HepG2 (cell line): ENCODE measurements around the gene RRP12. TPM values are rescaled to one million over a fixed set of nuclear protein-coding genes. Genes with fewer than 3 reads are reported as not detected.
A peak's percentile ranks its signal among the peaks of the same experiment; 100 is the strongest.

Experiments used
- CCDC6 ChIP-seq: sonication (generic); formaldehyde crosslinking; IDR thresholded peaks from 2 replicates; pipeline ENCODE4 v1.8.1; 2022; ENCODE audit warnings: mild to moderate bottlenecking, missing genetic modification reagents, moderate library complexity
- ERF ChIP-seq: IDR thresholded peaks from 2 replicates; pipeline ENCODE4 v1.6.1; 2018; ENCODE audit warnings: missing biosample characterization, missing genetic modification reagents
- FOXP1 ChIP-seq, 2 experiments: fragments of 450-650 bp in 1 of 2; IDR thresholded peaks; 2 replicates each; pipeline ENCODE4 v1.6.1; 2017 to 2018; ENCODE audit warnings: antibody characterized with exemption in 1 of 2
- GMEB1 ChIP-seq: sonication (generic); formaldehyde crosslinking; IDR thresholded peaks from 2 replicates; pipeline ENCODE4 v1.5.1; 2020; ENCODE audit warnings: missing genetic modification reagents, mild to moderate bottlenecking, borderline replicate concordance
- KMT2B ChIP-seq: IDR thresholded peaks from 2 replicates; pipeline ENCODE4 v1.6.1; 2016; ENCODE audit warnings: missing genetic modification reagents, missing compliant biosample characterization
- MIER2 ChIP-seq: IDR thresholded peaks from 2 replicates; pipeline ENCODE4 v1.6.1; 2016; ENCODE audit warnings: missing biosample characterization, missing genetic modification reagents
- NCOA2 ChIP-seq: sonication (generic); formaldehyde crosslinking; IDR thresholded peaks from 2 replicates; pipeline ENCODE4 v1.8.0; 2022; ENCODE audit warnings: inconsistent platforms
- POLR2G ChIP-seq: fragments of 200-400 bp; formaldehyde crosslinking; IDR thresholded peaks from 2 replicates; pipeline ENCODE4 v1.6.1; 2018; ENCODE audit warnings: mild to moderate bottlenecking, low read depth, low read length, moderate library complexity
- RNF219 ChIP-seq: sonication (generic); formaldehyde crosslinking; IDR thresholded peaks from 2 replicates; pipeline ENCODE4 v1.5.0; 2020; ENCODE audit warnings: mild to moderate bottlenecking, missing genetic modification reagents
- RORA ChIP-seq: sonication (generic); formaldehyde crosslinking; IDR thresholded peaks from 2 replicates; pipeline ENCODE4 v1.5.0; 2020; ENCODE audit warnings: mild to moderate bottlenecking, missing genetic modification reagents, moderate library complexity
- SAP130 ChIP-seq: IDR thresholded peaks from 2 replicates; pipeline ENCODE4 v1.6.1; 2016; ENCODE audit warnings: low read depth
- STAG1 ChIP-seq: sonication (generic); formaldehyde crosslinking; IDR thresholded peaks from 2 replicates; pipeline ENCODE4 v1.4.0; 2020; ENCODE audit warnings: missing genetic modification reagents
- TBX3 ChIP-seq: fragments of 450-650 bp; IDR thresholded peaks from 2 replicates; pipeline ENCODE4 v1.6.1; 2017; ENCODE audit warnings: antibody characterized with exemption, mild to moderate bottlenecking, inconsistent platforms, borderline replicate concordance
- TCF12 ChIP-seq, 2 experiments: fragments of 450-650 bp in 1 of 2; sonication (generic) in 1 of 2; formaldehyde crosslinking in 1 of 2; IDR thresholded peaks; 2 replicates each; pipeline versions ENCODE4 v1.6.1 to v1.8.0; 2017 to 2022; ENCODE audit warnings: antibody characterized with exemption in 1 of 2, mild to moderate bottlenecking in 1 of 2, missing genetic modification reagents in 1 of 2, moderate library complexity in 1 of 2
- TGIF2 ChIP-seq: IDR thresholded peaks from 2 replicates; pipeline ENCODE4 v1.6.1; 2016; ENCODE audit warnings: control low read depth, missing compliant biosample characterization
- ZBTB4 ChIP-seq: sonication (generic); formaldehyde crosslinking; IDR thresholded peaks from 2 replicates; pipeline ENCODE4 v1.4.0; 2020; ENCODE audit warnings: missing genetic modification reagents, mild to moderate bottlenecking, borderline replicate concordance
- ZFP62 ChIP-seq: sonication (generic); formaldehyde crosslinking; IDR thresholded peaks from 2 replicates; pipeline ENCODE4 v1.4.0; 2020; ENCODE audit warnings: missing genetic modification reagents
- ZNF567 ChIP-seq: sonication (generic); formaldehyde crosslinking; IDR thresholded peaks from 2 replicates; pipeline ENCODE4 v1.8.1; 2023; ENCODE audit warnings: mild to moderate bottlenecking, missing genetic modification reagents, borderline replicate concordance
- polyA plus RNA-seq, 8 experiments: library from polyadenylated mRNA; depleted of rRNA in 3 of 8; stranded (reverse) in 7 of 8; unstranded in 1 of 8; fragments of >200 nt; fragmentation: Illumina TruSeq in 4 of 8; extraction: Trizol in 4 of 8; gene quantifications; 2 replicates each; pipeline versions ENCODE4 v1.2.1 to v1.2.3, GENCODE V29; 2011 to 2016; ENCODE audit warnings: low read depth in 4 of 8, missing spikeins in 1 of 8, mixed read lengths in 1 of 8; ENCODE audit not compliant: insufficient read depth in 1 of 8
- total RNA-seq, 5 experiments: library from RNA; depleted of rRNA; stranded (reverse); fragments of >200 nt; fragmentation: Illumina TruSeq; extraction: Trizol; gene quantifications; 2 replicates each; pipeline ENCODE4 v1.2.3, GENCODE V29; 2016; ENCODE audit warnings: low read depth in 1 of 5
- TF ChIP-seq, protein P1 (sequence below): sonication (generic); formaldehyde crosslinking; IDR thresholded peaks from 2 replicates; pipeline ENCODE4 v1.4.0; 2020; ENCODE audit warnings: mild to moderate bottlenecking, missing genetic modification reagents

The RRP12 gene
- total and polyA plus RNA-seq, 2 of the 13 experiments (the other 11 are each of a cell fraction or from before 2014, with no cell fraction given), result 13.2 to 39.4 TPM

GRCh38 chr10:97400665-97401454, at the start of gene RRP12 (continued):
- TF ChIP-seq, protein P1, sequence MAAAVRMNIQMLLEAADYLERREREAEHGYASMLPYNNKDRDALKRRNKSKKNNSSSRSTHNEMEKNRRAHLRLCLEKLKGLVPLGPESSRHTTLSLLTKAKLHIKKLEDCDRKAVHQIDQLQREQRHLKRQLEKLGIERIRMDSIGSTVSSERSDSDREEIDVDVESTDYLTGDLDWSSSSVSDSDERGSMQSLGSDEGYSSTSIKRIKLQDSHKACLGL (CRISPR knock-in tag), result peak; percentile 99; the same call in 1 of the 2 replicates
- no peak for TF ChIP-seq TCF12 (IDR thresholded peaks at IDR 0.05)
- no peak for TF ChIP-seq TCF12 (CRISPR knock-in tag; IDR thresholded peaks at IDR 0.05)
- TF ChIP-seq ZFP62, result no peak
- TF ChIP-seq STAG1, result peak; percentile 8; the same call in 1 of the 2 replicates
- TF ChIP-seq TGIF2 (CRISPR knock-in tag), result peak; percentile 95
- TF ChIP-seq FOXP1 (IDR thresholded peaks at IDR 0.05), result no peak
- TF ChIP-seq FOXP1 (CRISPR knock-in tag; IDR thresholded peaks at IDR 0.05), result no peak
- TF ChIP-seq POLR2G, result peak; percentile 74
- 0 out of 2 replicates have a peak, but pooled peaks have one; percentile 57 for TF ChIP-seq TBX3
- TF ChIP-seq KMT2B (CRISPR knock-in tag), result peak; percentile 69
- no peak for TF ChIP-seq MIER2 (CRISPR knock-in tag)
- no peak for TF ChIP-seq RNF219 (CRISPR knock-in tag)
- TF ChIP-seq ERF (CRISPR knock-in tag), result peak; percentile 77; the same call in 1 of the 2 replicates
- TF ChIP-seq CCDC6 (CRISPR knock-in tag), result no peak
- TF ChIP-seq NCOA2 (CRISPR knock-in tag), result no peak
- TF ChIP-seq SAP130, result peak; percentile 100
- peak; percentile 67; the same call in 1 of the 2 replicates for TF ChIP-seq GMEB1 (CRISPR knock-in tag)
- no peak for TF ChIP-seq ZNF567 (CRISPR knock-in tag)
- TF ChIP-seq ZBTB4 (CRISPR knock-in tag), result no peak
- no peak for TF ChIP-seq RORA (CRISPR knock-in tag)
